ENCODE results near the gene KAT7. TPM values are rescaled to one million over a fixed set of nuclear protein-coding genes. Genes with fewer than 3 reads are reported as not detected.

KAT7 gene
- total RNA-seq, 1 donor from 2014 or later, result 52.8 TPM

DNA sequence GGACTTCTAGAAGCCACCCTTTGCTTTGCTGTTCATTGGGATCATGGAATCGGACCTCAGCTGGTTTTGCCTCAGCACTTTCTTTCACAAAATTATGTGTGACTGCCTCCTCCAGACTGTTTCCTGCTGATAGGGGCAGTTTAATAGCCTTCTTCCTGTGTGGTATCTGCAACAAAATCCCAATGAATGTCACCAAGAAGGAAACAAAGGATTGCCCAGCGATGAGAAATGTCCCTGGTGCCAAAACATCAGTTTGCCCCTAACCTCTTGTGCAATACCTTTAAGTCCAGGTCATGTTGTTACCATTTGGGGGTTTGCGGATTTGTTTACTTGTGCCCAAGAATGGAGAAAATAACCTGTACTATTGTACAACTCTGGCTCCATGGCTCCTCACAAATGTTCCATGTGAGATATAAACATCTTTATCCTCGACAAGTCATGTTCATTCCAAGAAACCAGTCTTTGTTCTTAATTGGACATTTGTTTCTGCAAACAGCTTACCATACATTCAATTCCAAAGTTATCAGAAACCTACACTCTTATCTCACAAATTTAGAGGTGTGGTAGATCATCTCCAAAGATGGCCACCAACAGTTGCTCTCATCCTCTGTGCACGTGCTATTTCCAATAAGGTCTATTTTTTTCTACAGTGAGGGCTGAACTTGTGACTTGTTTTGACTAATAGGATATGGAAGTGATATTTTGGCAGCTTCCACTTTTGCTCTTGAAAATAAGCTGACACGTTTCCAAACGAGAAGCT, 44.5 kb downstream of the KAT7 start:
- ATAC-seq, result no peak
- DNase-seq, result no peak
- intact Hi-C loops (cut with micrococcal nuclease), result no loop called here

DNA sequence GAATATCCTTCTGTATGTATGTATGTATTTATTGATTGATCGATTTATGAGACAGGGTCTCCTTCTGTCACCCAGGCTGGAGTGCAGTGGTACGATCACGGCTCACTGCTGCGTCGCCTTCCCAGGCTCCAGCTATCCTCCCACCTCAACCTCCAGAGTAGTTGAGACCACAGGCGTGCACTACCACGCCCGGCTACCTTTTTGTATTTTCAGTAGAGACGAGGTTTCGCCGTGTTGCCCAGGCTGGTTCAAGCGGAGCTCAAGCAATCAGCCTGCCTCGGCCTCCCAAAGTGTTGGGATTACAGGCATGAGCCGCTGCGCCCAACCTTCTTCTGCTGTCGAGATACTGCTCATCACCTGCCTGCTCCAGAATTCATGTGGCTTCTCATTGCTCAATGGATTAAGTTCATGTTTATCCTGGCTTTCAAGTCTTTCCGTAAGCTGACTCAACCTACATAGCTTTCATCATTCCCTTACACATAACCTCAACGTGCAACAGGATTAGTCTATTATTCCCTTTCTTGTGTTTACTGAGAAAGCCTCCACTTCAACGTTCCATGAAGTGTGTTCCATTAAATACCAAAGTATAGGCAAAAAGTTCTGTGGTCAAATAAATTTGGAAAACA, 45.8 kb downstream of the KAT7 start:
- DNase-seq (no peak), ATAC-seq (no peak)
- intact Hi-C loops (cut with micrococcal nuclease), result no loop called here

DNA sequence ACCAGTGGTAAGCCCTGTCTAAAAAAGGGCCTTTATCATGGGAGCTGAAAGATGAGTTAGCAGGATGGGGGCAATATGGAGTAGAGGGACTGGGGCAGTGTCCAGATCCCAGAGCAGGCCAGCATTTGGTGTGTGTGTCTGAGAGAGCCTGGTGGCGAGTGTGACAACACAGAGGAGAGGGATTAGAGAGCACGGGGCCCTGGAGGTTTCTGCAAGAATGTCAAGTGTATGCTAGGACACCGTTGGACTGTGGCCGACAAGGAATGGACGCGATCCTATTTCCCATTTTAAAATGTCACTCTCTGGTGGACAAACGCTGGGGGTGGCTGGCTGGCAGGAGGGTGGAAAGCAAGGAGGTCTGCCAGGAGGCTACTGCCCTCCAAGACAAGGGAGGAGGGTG, 47.0 kb downstream of the KAT7 start:
- DNase-seq, result no peak
- intact Hi-C loops (cut with micrococcal nuclease), result no loop called here
- peak; percentile 10 for ATAC-seq

DNA sequence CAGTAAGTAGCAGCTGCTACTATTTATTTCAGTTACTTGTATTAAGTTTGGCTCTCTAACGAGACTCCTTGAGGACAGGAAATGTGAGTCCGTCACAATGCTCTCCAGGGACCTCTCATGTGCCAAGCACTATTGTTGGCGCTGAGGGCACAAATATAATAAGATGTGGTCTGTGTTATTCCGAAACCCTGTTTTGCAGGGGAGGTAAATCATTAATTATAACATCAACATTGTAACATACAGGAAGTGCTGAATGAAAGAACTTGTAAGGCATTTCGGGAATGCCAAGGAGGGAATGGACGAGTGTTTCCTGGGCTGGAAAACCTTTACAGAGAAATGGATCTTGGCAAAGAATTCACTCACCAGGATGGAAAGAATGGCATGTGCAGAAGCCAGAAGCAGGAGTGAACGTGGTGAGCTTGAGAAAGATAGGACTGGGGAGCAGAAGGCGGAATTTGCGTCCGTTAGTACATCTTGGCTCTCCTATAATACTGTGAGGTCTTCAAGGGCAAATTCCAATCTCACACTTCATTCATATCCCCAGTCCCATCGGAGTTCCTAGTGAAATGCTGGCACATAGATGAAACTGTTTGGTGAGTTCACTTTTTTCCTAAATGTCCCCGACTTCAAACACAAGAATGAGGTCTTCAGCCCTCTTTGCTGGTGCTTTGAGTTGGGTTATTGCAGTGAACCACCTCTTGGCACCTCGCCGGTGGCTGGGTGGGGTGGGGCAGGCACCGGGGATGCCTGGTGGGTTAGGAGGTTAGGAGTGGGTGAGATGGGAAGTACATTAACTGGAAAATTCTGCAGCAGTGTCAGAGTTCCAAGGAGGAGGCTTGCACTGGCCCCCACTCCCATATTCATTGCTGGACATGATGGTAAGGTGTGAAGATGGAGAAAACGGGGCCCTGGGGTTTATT, 47.9 kb downstream of the KAT7 start:
- intact Hi-C loops (cut with micrococcal nuclease), result no loop called here
- ATAC-seq (peak; percentile 27), DNase-seq (no peak)

DNA sequence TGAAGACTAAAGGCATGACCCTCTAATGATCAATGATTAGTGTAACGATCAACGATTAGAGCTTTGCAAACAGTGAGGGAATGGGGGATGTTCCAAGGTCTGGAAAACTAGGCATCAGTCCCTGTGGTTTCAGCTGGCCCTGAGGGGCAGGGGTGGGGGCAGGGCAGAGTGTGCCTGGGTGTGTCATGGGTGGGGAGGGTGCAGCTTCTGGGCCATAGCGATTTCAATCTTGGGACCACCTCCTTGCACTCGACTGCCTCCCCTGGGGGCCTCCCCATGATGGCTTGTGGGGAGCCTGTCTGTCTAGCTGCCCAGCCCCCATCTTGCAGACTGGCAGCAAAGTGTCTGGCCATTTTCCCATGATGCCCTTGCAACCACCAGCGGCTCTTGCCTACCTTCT, 51.0 kb downstream of the KAT7 start:
- DNase-seq (no peak), ATAC-seq (no peak)
- intact Hi-C loops (cut with micrococcal nuclease), result no loop called here

DNA sequence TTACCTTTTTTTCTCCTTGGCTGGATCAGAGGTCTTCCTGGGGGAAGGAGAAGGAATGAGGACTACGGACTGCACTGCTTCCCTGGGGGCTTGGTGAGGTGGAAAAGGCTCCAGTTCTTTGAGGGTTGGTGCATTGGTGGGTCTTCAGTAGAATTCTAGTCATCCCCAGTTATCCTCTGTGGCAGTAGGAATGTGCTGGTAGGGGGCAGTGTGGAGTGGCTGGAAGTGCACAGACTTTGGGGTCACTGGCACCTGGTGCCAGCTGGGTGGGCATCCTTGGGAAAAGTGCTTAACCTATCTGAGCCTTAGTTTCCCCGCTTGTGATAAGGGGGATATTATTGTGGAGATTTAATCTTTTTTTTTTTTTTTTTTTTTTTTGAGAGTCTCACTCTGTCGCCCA, 53.1 kb downstream of the KAT7 start:
- DNase-seq (no peak), ATAC-seq (no peak)
- intact Hi-C loops (cut with micrococcal nuclease), result loop anchor here (10.0 kb wide), 1 partner anchor 137 kb away; the partner anchor contains the start of gene SLC35B1

DNA sequence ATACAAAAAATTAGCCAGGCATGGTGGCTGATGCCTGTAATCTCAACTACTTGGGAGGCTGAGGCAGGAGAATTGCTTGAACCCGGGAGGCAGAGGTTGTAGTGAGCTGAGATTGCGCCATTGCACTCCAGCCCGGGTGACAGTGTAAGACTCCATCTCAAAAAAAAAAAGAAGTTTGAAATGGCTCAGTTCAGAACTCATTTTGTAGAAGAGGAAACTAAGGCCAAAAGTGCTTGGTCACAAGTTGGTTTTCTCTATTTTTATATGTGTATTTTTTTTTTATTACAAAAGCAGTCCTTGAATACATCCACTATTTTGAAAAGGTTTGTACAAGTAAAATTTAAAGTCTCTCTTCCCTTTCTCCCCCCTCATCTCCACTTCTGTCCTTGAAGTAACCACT, 53.9 kb downstream of the KAT7 start:
- no peak for DNase-seq
- intact Hi-C loops (cut with micrococcal nuclease), result loop anchor here (10.0 kb wide), 1 partner anchor 138 kb away; the partner anchor contains the start of gene SLC35B1
- no peak for ATAC-seq

DNA sequence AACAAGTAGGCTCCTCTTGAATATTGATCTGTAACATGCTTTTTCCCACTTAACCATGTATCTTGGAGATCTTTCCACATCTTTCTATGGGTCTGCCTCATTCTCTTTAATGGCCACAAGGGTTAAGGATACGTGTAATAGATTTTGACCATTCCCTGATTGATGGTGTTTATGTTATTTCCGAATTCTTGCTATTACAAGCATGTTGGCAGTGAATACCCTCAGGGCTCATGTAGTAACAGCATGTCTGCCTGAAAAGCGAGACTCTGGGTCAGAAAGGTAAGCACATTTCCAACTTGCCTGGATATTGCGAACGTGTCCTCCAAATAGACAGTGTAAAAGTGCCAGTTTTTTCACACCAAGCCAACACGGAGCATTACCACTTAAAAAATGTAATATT, 54.4 kb downstream of the KAT7 start:
- ATAC-seq (no peak), DNase-seq (no peak)
- intact Hi-C loops (cut with micrococcal nuclease), result loop anchor here (10.0 kb wide), 1 partner anchor 138 kb away; the partner anchor contains the start of gene SLC35B1

DNA sequence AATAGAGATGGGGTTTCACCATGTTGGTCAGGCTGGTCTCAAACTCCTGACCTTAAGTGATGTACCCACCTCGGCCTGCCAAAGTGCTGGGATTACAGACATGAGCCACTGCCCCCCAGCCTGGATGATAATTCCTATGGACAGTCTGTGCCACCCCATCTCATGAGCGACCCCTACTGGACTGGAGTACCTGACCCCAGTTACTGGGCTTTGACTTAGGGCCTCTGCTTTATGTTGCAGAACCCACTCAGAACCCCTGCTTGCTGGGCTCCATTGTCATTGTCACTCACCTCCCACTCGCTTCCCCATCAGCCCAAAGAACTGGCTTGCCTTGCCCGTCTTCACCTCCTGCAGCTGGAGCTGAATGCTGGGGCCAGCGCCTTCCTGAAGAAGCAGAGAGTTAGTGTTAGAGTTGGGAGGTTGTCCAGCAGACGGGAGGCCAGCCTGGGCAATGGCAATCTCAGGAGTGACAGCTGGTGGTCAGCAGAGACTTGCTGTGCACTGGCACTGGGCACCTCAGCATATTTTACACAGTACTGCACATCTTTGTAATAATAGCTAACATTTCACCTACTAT, 55.4 kb downstream of the KAT7 start:
- intact Hi-C loops (cut with micrococcal nuclease), result loop anchor here (10.0 kb wide), 1 partner anchor 139 kb away; the partner anchor contains the start of gene SLC35B1
- ATAC-seq, result no peak
- no peak for DNase-seq

DNA sequence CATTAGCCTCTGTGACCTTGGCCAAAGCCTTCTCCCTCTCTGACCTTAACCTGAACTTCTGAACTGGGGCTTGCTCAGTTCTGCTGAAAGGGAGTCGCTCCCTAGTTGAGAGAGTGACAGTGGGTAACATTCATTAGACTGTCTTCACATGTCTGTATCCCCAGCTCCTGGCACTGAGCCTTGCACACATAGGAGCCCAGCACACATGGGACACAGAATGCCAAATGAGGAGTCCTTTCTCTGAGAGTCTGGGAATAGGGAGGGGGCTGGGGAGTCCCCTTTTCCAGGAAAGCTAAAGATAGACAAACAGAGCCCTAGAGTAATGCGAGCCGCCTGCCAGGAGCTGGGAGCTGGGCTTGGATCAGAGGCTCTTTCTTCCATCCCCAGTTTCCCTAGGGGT, 56.8 kb downstream of the KAT7 start:
- ATAC-seq, result peak; percentile 92
- intact Hi-C loops (cut with micrococcal nuclease), result loop anchor here (10.0 kb wide), 1 partner anchor 141 kb away; the partner anchor contains the start of gene SLC35B1
- DNase-seq, result peak; percentile 78

DNA sequence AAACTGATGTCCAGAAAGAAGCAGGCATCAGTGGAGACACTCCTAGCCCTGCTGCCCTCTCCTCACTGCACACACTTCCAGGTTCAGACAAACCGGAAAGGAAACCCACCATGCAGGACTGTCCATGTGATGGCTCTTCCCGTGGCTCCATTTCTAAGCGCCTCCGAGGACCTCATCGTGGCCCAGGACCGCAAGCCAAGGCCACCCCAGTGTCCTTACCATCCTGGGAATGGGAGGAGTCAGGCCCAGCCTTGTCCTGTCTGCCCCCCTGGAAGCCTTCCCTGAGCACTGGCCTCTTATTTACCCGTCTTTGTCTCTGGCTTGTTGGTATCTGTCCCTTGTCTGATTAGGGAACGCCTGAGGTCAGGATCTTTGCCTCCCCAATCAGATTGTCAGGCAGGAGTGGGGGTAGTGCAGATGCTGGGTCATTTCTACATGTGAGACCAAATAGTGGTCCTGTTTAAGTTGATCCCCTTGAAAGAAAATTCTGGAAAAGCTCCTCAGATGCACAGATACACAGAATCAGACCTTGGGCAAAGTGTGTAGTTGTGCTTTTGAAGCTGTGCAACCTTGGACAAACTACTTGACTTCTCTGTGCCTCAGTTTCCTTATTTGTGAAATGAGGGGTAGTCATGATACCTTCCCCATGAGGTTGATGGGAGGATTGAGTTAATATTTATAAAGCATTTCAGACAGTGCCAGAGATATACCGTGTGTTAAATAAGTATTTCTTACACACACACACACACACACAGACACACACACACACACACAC, 58.6 kb downstream of the KAT7 start:
- ATAC-seq (no peak), DNase-seq (no peak)
- intact Hi-C loops (cut with micrococcal nuclease), result loop anchor here (10.0 kb wide), 1 partner anchor 142 kb away; the partner anchor contains the start of gene SLC35B1

DNA sequence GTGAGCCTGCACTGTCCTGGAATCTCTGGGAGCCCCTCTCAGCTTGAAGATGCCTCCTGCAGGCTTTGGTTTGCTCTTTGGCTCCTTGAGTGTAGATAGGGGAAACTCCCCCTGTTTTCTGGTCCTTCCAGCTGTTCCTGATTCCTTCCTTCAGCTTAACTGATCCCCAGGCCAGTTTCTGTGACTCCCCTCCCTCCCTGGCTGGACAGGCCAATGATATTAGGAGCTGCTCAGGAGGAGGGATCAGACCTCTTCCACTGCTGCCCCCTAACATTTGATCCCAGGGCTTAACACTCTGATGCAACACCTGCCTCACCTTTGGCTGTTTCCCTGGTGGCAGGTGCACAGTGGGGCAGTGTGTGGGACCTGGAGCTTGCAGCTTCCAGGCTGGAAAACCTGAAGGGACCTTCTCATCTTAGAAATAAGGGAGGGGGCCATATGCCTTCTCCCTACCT, 59.6 kb downstream of the KAT7 start, which contains the start of gene TAC4:
TAC4 (minus strand) TSS at position 51 of the 455 bp plus-strand sequence. CDS start 52 bp downstream, outside the sequence.
- intact Hi-C loops (cut with micrococcal nuclease), result loop anchor here (10.0 kb wide), 1 partner anchor 143 kb away; the partner anchor contains the start of gene SLC35B1
- no peak for DNase-seq

DNA sequence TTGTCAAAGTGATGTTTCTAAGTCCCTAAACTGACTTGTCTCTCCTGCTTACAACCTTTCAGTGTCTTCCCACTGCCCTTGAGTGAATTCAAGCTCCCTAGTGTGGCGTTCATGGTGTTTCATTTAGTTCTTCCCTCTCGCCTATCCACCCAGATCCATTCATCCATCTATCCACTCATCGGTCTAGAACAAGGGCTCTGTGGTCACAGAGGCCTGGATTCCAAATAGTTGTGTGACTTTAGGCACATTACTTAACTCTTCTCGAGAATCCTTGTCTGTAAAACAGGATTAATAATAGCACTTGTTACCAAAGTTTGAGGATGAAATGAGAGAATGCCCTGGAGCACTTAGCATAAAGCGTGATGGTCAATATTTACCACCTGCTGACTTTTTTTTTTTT, 60.3 kb downstream of the KAT7 start:
- DNase-seq, result no peak
- intact Hi-C loops (cut with micrococcal nuclease), result loop anchor here (10.0 kb wide), 1 partner anchor 144 kb away; the partner anchor contains the start of gene SLC35B1
- ATAC-seq, result no peak

More for the DNA sequence above, 59.6 kb downstream of the KAT7 start, which contains the start of gene TAC4:
- no peak for ATAC-seq

DNA sequence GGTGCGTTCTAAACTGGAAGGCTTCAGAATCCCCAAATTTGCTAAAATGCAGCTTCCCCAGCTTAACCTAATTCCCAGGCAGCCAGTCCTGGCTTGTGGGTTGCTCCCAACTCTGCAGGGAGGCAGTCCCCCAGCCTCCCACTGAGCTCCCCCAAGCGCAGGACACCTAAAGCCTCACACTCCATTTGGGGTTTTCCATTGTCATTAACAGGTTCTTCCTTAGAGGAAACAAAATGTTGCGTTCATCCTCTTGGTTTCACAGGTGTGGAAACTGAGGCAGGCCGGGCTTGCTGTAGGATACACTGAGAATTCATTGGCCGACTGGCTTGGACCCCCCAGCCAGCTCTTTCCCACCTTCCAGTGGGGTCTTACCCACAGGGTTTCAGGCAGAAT, 61.7 kb downstream of the KAT7 start:
- DNase-seq, result no peak
- intact Hi-C loops (cut with micrococcal nuclease), result no loop called here
- no peak for ATAC-seq

DNA sequence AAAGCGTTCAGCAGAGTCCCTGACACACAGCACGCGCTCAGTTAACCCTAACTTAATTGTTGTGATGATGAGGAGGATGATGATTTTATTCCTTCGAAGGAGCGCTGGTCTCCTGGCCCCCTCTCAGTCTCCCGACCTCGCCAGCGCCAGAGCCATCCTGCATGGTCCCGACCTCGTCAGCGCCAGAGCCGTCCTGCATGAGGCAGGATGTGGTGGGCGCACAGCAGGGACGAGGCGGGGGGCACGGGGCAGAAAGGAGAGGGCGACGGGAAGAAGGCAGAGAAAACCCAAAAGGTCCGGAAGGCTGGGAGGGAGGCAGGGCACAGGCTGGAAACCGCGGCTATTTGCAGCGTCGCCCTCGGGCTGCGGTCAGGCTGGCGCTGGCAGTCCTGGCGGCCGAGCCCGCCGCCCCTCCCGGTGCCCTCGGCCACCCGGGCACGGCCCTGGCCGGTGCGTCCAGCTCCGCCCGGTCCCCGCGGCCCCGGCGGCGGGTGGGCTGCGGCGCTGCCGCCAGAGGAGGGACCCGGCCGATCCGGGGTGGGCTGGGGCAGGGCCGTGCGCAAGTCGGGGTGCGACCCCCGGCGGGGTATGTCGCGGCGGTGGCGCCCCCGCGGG, 62.4 kb downstream of the KAT7 start:
- ATAC-seq (peak; percentile 49), DNase-seq (peak; percentile 54)
- intact Hi-C loops (cut with micrococcal nuclease), result no loop called here

DNA sequence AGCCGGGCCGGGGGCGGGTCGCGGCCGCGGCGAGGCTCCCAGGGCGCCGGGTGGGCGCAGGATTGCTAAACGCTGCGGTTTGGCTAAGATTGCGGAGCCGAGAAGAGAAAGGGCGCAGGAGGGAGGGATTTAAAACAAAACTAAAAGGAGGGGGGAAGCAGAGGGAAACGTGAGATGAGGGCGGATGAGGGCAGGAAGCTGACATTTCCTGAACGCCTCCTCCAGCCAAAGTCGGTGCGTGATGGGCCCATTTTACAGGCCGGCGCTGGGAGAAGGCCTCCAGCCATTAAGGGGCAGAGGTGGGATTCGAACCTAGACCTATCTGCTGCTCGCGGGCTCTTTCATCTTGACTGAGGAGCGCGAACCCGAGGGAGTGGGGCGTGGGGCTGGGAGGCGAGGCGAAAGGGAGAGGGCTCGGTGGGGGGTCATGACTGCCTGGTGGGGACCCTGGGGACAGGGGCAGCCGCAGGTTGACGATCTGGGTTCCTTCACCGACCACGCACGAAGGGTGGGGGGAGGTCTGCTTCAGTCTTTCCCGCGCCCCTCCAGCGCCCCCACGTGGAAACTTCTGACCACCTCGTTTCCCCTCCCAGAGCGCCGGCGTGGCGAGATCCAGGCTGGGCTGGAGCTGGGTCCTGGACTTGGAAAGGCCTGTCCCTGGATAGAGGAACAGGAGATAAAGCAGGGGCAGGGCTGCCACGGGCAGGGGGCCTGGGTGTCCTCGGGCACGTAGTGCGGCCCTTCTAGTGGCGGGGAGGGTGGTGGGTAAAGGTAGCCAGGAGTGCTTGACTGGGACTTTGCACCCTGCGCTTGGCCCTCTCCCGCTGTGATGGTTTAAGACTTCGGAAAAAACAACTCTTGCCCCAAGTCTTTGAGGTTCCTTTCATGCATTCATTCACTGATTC, 63.2 kb downstream of the KAT7 start:
- intact Hi-C loops (cut with micrococcal nuclease), result no loop called here
- peak; percentile 89 for DNase-seq
- ATAC-seq, result peak; percentile 83

Data from left ventricle myocardium superior (tissue), 1 donor.